PC-3 (cell line): Measurements from ENCODE around the gene ZNF835. TPM values are rescaled to one million over a fixed set of nuclear protein-coding genes. Genes with fewer than 3 reads are reported as not detected.

ENCODE experiments used
- ATAC-seq: fragments of 200-7000 bp; cut with Tn5 transposase; 2 replicates; pipeline ENCODE4 v1.9.1; 2020; ENCODE audit warnings: mild to moderate bottlenecking, moderate library complexity
- BruUV-seq: library from RNA; stranded (reverse); fragments of 400-500 nt; replicated peaks from 2 replicates; lab custom pipeline; 2021; lab: Mats Ljungman, UMichigan
- CTCF ChIA-PET: fragments of 300-600 bp; sonication (Branson Sonifier 250); formaldehyde crosslinking; loops from one replicate; lab custom pipeline; 2022; ENCODE audit warnings: antibody characterized with exemption; lab: Charles Lee
- POLR2A ChIA-PET: fragments of 300-600 bp; sonication (Branson Sonifier 250); formaldehyde crosslinking; loops from one replicate; lab custom pipeline; 2022; ENCODE audit warnings: antibody characterized with exemption; ENCODE audit not compliant: unreplicated experiment; lab: Charles Lee
- DNase-seq: peaks from one replicate; pipeline ENCODE4 v3.0.0-alpha.2; 2015
- H2AFZ ChIP-seq: fragments of 300-600 bp; sonication (generic); 2 replicates; pipeline ENCODE4 v1.6.0; 2016; ENCODE audit warnings: antibody characterized with exemption, low read length
- H3F3A ChIP-seq: fragments of 300-600 bp; sonication (generic); one replicate; pipeline ENCODE4 v1.6.0; 2017; ENCODE audit warnings: antibody characterized with exemption, low read length, control low read depth, mild to moderate bottlenecking; ENCODE audit not compliant: unreplicated experiment
- H3K27ac ChIP-seq: fragments of 300-600 bp; sonication (generic); 2 replicates; pipeline ENCODE4 v1.5.1; 2016; ENCODE audit warnings: mild to moderate bottlenecking, low read length
- H3K27me3 ChIP-seq: fragments of 300-600 bp; sonication (generic); 2 replicates; pipeline ENCODE4 v1.6.1; 2016; ENCODE audit warnings: low read length, mixed read lengths
- H3K36me3 ChIP-seq: fragments of 300-600 bp; sonication (generic); 2 replicates; pipeline ENCODE4 v1.6.1; 2016; ENCODE audit warnings: low read depth, mixed run types, low read length, mixed read lengths
- H3K4me1 ChIP-seq: fragments of 300-600 bp; sonication (generic); 2 replicates; pipeline ENCODE4 v1.5.1; 2016; ENCODE audit warnings: low read length; ENCODE audit not compliant: insufficient read depth
- H3K4me2 ChIP-seq: fragments of 300-600 bp; sonication (generic); 2 replicates; pipeline ENCODE4 v1.6.0; 2016; ENCODE audit warnings: low read length
- H3K4me3 ChIP-seq: fragments of 300-600 bp; sonication (generic); 2 replicates; pipeline ENCODE4 v1.5.1; 2016; ENCODE audit warnings: mild to moderate bottlenecking, low read length, mixed read lengths
- H3K79me2 ChIP-seq: fragments of 300-600 bp; sonication (generic); 2 replicates; pipeline ENCODE4 v1.6.1; 2017; ENCODE audit warnings: low read length, mixed read lengths
- H3K9ac ChIP-seq: fragments of 300-600 bp; sonication (generic); 2 replicates; pipeline ENCODE4 v1.6.0; 2016; ENCODE audit warnings: mild to moderate bottlenecking, low read length
- H3K9me2 ChIP-seq: fragments of 300-600 bp; sonication (generic); replicated peaks from 2 replicates; pipeline ENCODE4 v1.6.1; 2016; ENCODE audit warnings: mixed run types, low read length, mixed read lengths
- H3K9me3 ChIP-seq: fragments of 300-600 bp; sonication (generic); 2 replicates; pipeline ENCODE4 v1.6.1; 2016; ENCODE audit warnings: low read length, mixed read lengths
- H4K20me1 ChIP-seq: fragments of 300-600 bp; sonication (generic); 2 replicates; pipeline ENCODE4 v1.6.1; 2016; ENCODE audit warnings: low read length, mixed read lengths
- EZH2 ChIP-seq: fragments of 300-600 bp; sonication (generic); IDR thresholded peaks from one replicate; pipeline ENCODE4 v1.6.1; 2017; ENCODE audit warnings: antibody characterized with exemption, mild to moderate bottlenecking, low read length; ENCODE audit not compliant: unreplicated experiment
- EZH2phosphoT487 ChIP-seq: fragments of 300-600 bp; sonication (generic); IDR thresholded peaks from 2 replicates; pipeline ENCODE4 v1.6.1; 2018; ENCODE audit warnings: mild to moderate bottlenecking, antibody characterized with exemption, low read length, borderline replicate concordance
- intact Hi-C: fragments of 100-400 bp; cut with micrococcal nuclease; formaldehyde crosslinking; loops from 2 replicates; pipeline ENCODE4 v1.9.0; 2023
- total RNA-seq: library from RNA; depleted of rRNA; stranded (reverse); fragments of >200 nt; gene quantifications from 2 replicates; pipeline ENCODE4 v1.2.3, GENCODE V29; 2014
- TF ChIP-seq, protein P1 (sequence below): fragments of 300-600 bp; sonication (generic); conservative IDR thresholded peaks from 2 replicates; pipeline ENCODE4 v1.5.1; 2017; ENCODE audit warnings: antibody characterized with exemption, low read depth, mild to moderate bottlenecking, low read length

The ZNF835 gene
- total RNA-seq, 1 experiment from 2014 or later = not detected

DNA sequence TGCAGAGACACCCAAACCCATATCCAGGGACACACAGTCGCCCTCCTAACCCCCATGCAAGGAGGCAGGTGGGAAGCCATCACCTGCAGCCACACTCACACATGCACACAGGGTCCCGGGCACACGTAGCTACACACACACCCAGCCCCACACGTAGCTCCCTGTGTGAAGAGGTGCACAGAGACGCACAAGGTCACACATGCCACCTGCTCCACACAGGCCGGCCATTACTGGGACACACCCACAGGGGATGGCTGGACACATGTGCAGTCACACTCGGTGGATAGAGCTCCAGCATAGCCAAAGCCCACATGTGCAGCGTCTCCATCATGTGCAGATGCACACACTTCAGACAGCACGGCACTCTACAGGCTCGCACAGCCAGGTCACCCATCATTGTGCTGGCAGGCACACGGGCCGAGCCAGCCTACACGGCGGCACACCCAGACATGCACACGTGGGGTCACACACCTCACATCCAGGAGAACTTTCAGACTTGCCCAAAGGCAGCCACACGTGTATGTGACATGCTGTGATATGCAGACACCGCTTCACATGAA is 1.1 kb downstream of the ZNF835 start:
- no peak overlapping the region for H3K9ac ChIP-seq
- H3K4me3 ChIP-seq = no peak overlapping the region
- ChIA-PET POLR2A (no interaction called here), CTCF (no interaction called here)
- no peak overlapping the region for H2AFZ ChIP-seq
- no peaks in the 10 kb centered on the region for H3K27me3 ChIP-seq
- no peaks in the 10 kb centered on the region for H3K36me3 ChIP-seq
- no peaks in the 10 kb centered on the region for H3K9me2 ChIP-seq
- no peak overlapping the region for H3K27ac ChIP-seq
- peaks cover 46% of the 10 kb centered on the region; the same call in 1 of the 2 replicates for H3K9me3 ChIP-seq
- H3F3A ChIP-seq = no peaks in the 10 kb centered on the region
- no TSS peak for BruUV-seq
- H3K4me1 ChIP-seq = no peaks in the 10 kb centered on the region
- no peaks in the 10 kb centered on the region for H3K79me2 ChIP-seq
- ATAC-seq (no peak), DNase-seq (no peak)
- TF ChIP-seq, protein P1, sequence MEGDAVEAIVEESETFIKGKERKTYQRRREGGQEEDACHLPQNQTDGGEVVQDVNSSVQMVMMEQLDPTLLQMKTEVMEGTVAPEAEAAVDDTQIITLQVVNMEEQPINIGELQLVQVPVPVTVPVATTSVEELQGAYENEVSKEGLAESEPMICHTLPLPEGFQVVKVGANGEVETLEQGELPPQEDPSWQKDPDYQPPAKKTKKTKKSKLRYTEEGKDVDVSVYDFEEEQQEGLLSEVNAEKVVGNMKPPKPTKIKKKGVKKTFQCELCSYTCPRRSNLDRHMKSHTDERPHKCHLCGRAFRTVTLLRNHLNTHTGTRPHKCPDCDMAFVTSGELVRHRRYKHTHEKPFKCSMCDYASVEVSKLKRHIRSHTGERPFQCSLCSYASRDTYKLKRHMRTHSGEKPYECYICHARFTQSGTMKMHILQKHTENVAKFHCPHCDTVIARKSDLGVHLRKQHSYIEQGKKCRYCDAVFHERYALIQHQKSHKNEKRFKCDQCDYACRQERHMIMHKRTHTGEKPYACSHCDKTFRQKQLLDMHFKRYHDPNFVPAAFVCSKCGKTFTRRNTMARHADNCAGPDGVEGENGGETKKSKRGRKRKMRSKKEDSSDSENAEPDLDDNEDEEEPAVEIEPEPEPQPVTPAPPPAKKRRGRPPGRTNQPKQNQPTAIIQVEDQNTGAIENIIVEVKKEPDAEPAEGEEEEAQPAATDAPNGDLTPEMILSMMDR = no peak
- TF ChIP-seq EZH2phosphoT487 = no peak
- no peak for TF ChIP-seq EZH2
- intact Hi-C loops = no loop called here
- no peak overlapping the region for H3K4me2 ChIP-seq
- H4K20me1 ChIP-seq = no peaks in the 10 kb centered on the region

DNA sequence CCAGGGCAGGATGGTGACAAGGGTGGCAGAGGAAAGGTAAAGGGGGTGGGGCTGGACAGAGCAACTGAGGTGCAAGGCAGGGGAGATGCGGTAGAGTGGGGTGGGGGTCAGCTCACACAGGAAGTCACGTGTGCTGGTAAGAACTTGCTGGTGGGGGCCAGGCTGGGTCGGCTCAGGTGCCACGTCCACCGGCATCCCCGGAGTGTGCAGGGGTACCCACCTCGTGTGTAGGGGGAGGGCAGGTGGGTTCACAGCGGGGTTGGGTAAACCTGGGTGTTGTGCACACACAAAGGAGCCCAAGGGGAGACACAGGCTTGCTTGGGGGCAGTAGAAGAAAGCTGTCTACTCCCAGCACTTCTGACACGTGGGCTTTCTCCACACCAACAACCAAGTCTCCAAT is 2.9 kb downstream of the ZNF835 start:
- Histone ChIP-seq H3K9me3 (peaks cover 36% of the 10 kb centered on the region; the same call in 1 of the 2 replicates), H3K4me1 (no peaks in the 10 kb centered on the region), H3K4me2 (no peak overlapping the region), H2AFZ (no peak overlapping the region), H3K4me3 (no peak overlapping the region), H3K9ac (no peak overlapping the region), H3K27me3 (no peaks in the 10 kb centered on the region), H3K27ac (no peak overlapping the region), H3K36me3 (no peaks in the 10 kb centered on the region), H3K79me2 (no peaks in the 10 kb centered on the region), H3K9me2 (no peaks in the 10 kb centered on the region), H3F3A (no peaks in the 10 kb centered on the region), H4K20me1 (no peaks in the 10 kb centered on the region)
- CTCF ChIA-PET = no interaction called here
- POLR2A ChIA-PET = no interaction called here
- intact Hi-C loops = no loop called here
- BruUV-seq = no TSS peak
- no peak for ATAC-seq
- TF ChIP-seq EZH2 (no peak), EZH2phosphoT487 (no peak)
- TF ChIP-seq, protein P1 = no peak
- DNase-seq = no peak

DNA sequence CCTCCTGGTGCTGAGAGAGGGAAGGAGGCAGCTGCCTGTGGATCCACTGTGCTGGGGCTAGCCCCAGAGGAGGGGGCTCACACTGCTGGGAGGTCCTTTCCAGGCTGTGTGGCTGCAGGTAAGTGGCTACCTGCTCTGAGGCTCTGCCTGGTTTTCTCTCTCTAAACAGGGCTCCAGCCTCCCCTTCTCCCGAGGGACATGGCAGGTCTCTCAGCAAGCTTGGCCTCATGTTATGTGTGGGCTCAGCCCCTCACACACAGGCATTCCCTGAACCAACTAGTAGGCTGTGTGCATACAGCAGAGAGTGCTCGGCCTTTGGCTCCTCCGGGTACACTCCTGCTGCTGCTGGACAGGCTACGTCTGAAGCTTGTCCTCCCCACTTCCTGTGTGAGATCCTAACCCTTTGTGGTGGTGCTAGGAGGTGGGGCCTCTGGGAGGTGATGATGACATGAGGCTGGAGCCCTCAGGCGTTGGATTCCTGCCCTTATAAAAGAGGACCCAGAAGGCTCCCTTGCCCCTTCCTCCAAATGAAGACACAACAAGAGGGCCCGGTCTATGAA is 4.2 kb downstream of the ZNF835 start:
- intact Hi-C loops = no loop called here
- CTCF ChIA-PET = no interaction called here

More for the DNA sequence above, 4.2 kb downstream of the ZNF835 start:
- no peak overlapping the region for H3K27ac ChIP-seq
- no peaks in the 10 kb centered on the region for H3K79me2 ChIP-seq
- H3K9me3 ChIP-seq = peaks cover 44% of the 10 kb centered on the region
- H2AFZ ChIP-seq = no peak overlapping the region
- H3K4me3 ChIP-seq = no peak overlapping the region
- no peaks in the 10 kb centered on the region for H3K4me1 ChIP-seq
- no peaks in the 10 kb centered on the region for H4K20me1 ChIP-seq
- TF ChIP-seq EZH2 = no peak
- no peaks in the 10 kb centered on the region for H3F3A ChIP-seq
- DNase-seq (no peak), ATAC-seq (no peak)
- no peaks in the 10 kb centered on the region for H3K36me3 ChIP-seq
- H3K9ac ChIP-seq = no peak overlapping the region
- H3K9me2 ChIP-seq = no peaks in the 10 kb centered on the region
- H3K4me2 ChIP-seq = no peak overlapping the region
- BruUV-seq = no TSS peak
- H3K27me3 ChIP-seq = no peaks in the 10 kb centered on the region
- POLR2A ChIA-PET = no interaction called here
